ENCODE measurements around the gene SIGLEC7.

DNA sequence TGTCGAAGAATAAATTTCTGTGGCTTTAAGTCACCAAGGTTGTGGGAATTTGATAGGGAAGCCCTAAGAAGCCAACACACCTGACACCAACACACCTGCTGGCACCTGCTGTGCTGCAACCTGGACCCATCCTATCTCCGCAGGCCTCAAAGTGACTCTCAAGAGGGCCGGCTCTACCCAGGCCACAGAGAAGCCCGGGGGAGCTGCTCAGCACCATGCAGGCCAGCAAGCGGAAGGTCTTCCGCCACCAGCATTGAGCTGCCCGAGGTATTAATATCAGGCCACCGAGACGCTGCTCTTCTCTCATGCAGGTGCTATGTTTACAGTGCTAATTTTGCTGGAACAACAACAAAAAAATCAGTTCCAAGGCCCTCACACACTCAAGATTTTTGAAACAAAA lies 50.6 kb downstream of the SIGLEC7 start:
- TF ChIP-seq CTCF (IDR thresholded peaks at IDR 0.05), result no peak
- TF ChIP-seq POLR2A (IDR thresholded peaks at IDR 0.05), result no peak
